HepG2 (cell line): ENCODE results near the gene ZNF844. TPM values are rescaled to one million over a fixed set of nuclear protein-coding genes. Genes with fewer than 3 reads are reported as not detected.
A peak's percentile ranks its signal among the peaks of the same experiment; 100 is the strongest.

Experiments
- ADNP ChIP-seq: sonication (generic); formaldehyde crosslinking; IDR thresholded peaks from 2 replicates; pipeline ENCODE4 v1.4.0; 2020; ENCODE audit warnings: missing genetic modification reagents
- ATF7-NPFF ChIP-seq: sonication (generic); formaldehyde crosslinking; IDR thresholded peaks from 2 replicates; pipeline ENCODE4 v1.8.1; 2023; ENCODE audit warnings: mild to moderate bottlenecking, low read depth, missing genetic modification reagents, moderate library complexity
- HES4 ChIP-seq: sonication (generic); formaldehyde crosslinking; IDR thresholded peaks from 2 replicates; pipeline ENCODE4 v1.9.0; 2021; ENCODE audit warnings: mild to moderate bottlenecking, missing genetic modification reagents, borderline replicate concordance
- JUNB ChIP-seq: sonication (generic); formaldehyde crosslinking; IDR thresholded peaks from 2 replicates; pipeline ENCODE4 v1.8.0; 2022; ENCODE audit warnings: missing genetic modification reagents, mild to moderate bottlenecking, borderline replicate concordance
- PHF21A ChIP-seq: sonication (generic); formaldehyde crosslinking; IDR thresholded peaks from 2 replicates; pipeline ENCODE4 v1.5.0; 2020; ENCODE audit warnings: mild to moderate bottlenecking, missing genetic modification reagents
- SPEN ChIP-seq: sonication (generic); formaldehyde crosslinking; IDR thresholded peaks from 2 replicates; pipeline ENCODE4 v1.5.1; 2020; ENCODE audit warnings: low read depth, mild to moderate bottlenecking, missing genetic modification reagents
- TARDBP ChIP-seq: sonication (generic); formaldehyde crosslinking; IDR thresholded peaks from 2 replicates; pipeline ENCODE4 v1.8.0; 2022; ENCODE audit warnings: mild to moderate bottlenecking, missing genetic modification reagents
- TBL1XR1 ChIP-seq: fragments of 150-350 bp; IDR thresholded peaks from 2 replicates; pipeline ENCODE4 v1.6.1; 2014; ENCODE audit warnings: borderline replicate concordance, low read length; ENCODE audit not compliant: partially characterized antibody
- ZFP1 ChIP-seq: IDR thresholded peaks from 2 replicates; pipeline ENCODE4 v1.6.1; 2016
- ZIK1 ChIP-seq: sonication (generic); formaldehyde crosslinking; IDR thresholded peaks from 2 replicates; pipeline ENCODE4 v1.5.0; 2020; ENCODE audit warnings: mild to moderate bottlenecking, low read depth, missing genetic modification reagents, borderline replicate concordance
- ZNF138 ChIP-seq: sonication (generic); formaldehyde crosslinking; IDR thresholded peaks from 2 replicates; pipeline ENCODE4 v1.5.0; 2020; ENCODE audit warnings: mild to moderate bottlenecking, low read depth, missing genetic modification reagents
- ZNF180 ChIP-seq: sonication (generic); formaldehyde crosslinking; IDR thresholded peaks from 2 replicates; pipeline ENCODE4 v1.4.0; 2020; ENCODE audit warnings: low read depth, missing genetic modification reagents, borderline replicate concordance
- ZNF224 ChIP-seq: sonication (generic); formaldehyde crosslinking; IDR thresholded peaks from 2 replicates; pipeline ENCODE4 v1.5.0; 2020; ENCODE audit warnings: mild to moderate bottlenecking, missing genetic modification reagents
- ZNF264 ChIP-seq: sonication (generic); formaldehyde crosslinking; IDR thresholded peaks from 2 replicates; pipeline ENCODE4 v1.4.0; 2020; ENCODE audit warnings: missing genetic modification reagents
- ZNF468 ChIP-seq: sonication (generic); formaldehyde crosslinking; IDR thresholded peaks from 2 replicates; pipeline ENCODE4 v1.8.0; 2022; ENCODE audit warnings: mild to moderate bottlenecking, moderate library complexity, missing genetic modification reagents
- ZNF672 ChIP-seq: sonication (generic); formaldehyde crosslinking; IDR thresholded peaks from 2 replicates; pipeline ENCODE4 v1.8.1; 2022; ENCODE audit warnings: missing genetic modification reagents
- ZNF737 ChIP-seq: sonication (generic); formaldehyde crosslinking; IDR thresholded peaks from 2 replicates; pipeline ENCODE4 v1.5.0; 2020; ENCODE audit warnings: missing genetic modification reagents, mild to moderate bottlenecking, borderline replicate concordance
- ZSCAN21 ChIP-seq: sonication (generic); formaldehyde crosslinking; IDR thresholded peaks from 2 replicates; pipeline ENCODE4 v1.8.0; 2022; ENCODE audit warnings: mild to moderate bottlenecking, missing genetic modification reagents, moderate library complexity, borderline replicate concordance
- ZSCAN22 ChIP-seq: sonication (generic); formaldehyde crosslinking; IDR thresholded peaks from 2 replicates; pipeline ENCODE4 v1.4.0; 2020; ENCODE audit warnings: mild to moderate bottlenecking, missing genetic modification reagents
- polyA plus RNA-seq, 8 experiments: library from polyadenylated mRNA; depleted of rRNA in 3 of 8; stranded (reverse) in 7 of 8; unstranded in 1 of 8; fragments of >200 nt; fragmentation: Illumina TruSeq in 4 of 8; extraction: Trizol in 4 of 8; gene quantifications; 2 replicates each; pipeline versions ENCODE4 v1.2.1 to v1.2.3, GENCODE V29; 2011 to 2016; ENCODE audit warnings: low read depth in 4 of 8, missing spikeins in 1 of 8, mixed read lengths in 1 of 8; ENCODE audit not compliant: insufficient read depth in 1 of 8
- total RNA-seq, 5 experiments: library from RNA; depleted of rRNA; stranded (reverse); fragments of >200 nt; fragmentation: Illumina TruSeq; extraction: Trizol; gene quantifications; 2 replicates each; pipeline ENCODE4 v1.2.3, GENCODE V29; 2016; ENCODE audit warnings: low read depth in 1 of 5
- TF ChIP-seq, protein P1 (sequence below): IDR thresholded peaks from 2 replicates; pipeline ENCODE4 v1.6.1; 2016; ENCODE audit warnings: mild to moderate bottlenecking
- TF ChIP-seq, protein P2 (sequence below): sonication (generic); formaldehyde crosslinking; IDR thresholded peaks from 2 replicates; pipeline ENCODE4 v1.4.0; 2020; ENCODE audit warnings: low read depth, mild to moderate bottlenecking, missing genetic modification reagents
- TF ChIP-seq, protein P3 (sequence below): sonication (generic); formaldehyde crosslinking; IDR thresholded peaks from 2 replicates; pipeline ENCODE4 v1.5.0; 2020; ENCODE audit warnings: mild to moderate bottlenecking, missing genetic modification reagents
- TF ChIP-seq, protein P4 (sequence below): sonication (generic); formaldehyde crosslinking; IDR thresholded peaks from 2 replicates; pipeline ENCODE4 v1.9.0; 2022; ENCODE audit warnings: missing genetic modification reagents, mild to moderate bottlenecking, borderline replicate concordance

Gene ZNF844
- total and polyA plus RNA-seq, 2 of the 13 experiments (the other 11 are each of a cell fraction or from before 2014, with no cell fraction given) = 1.0 to 3.2 TPM

DNA sequence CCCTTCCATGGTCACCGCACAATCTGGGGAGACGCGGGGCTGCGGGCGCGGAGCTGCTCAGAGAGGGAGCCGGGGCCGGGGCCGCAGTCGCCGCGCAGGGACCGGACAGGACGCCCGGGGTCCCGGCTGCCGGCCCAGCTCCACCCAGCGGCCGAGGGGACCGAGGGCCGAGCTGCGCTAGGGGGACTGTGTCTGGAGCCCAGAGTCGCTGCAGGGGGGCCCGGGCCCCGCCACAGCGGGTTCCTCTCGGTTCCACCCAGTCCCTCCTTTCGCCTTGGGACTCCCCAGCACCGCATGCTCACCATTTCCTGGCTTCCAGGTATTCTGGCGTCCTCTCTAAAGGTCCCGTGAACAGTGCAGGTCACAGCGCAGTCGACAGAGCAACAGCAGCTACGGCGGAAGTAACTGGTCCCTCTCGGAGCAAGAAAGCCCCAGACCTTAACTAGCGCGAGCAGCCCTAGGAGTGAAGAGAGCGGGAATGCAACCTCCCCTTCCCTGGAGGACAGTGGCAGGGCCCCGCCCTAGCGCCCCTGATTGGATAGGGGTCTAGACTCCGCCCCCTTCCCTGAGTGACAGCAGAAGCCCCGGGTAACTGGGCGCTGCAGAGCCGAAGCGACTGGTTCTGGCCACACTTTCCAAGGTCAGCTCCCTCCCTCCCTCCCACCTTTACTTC is 11.9 kb upstream of the ZNF844 start, which contains the start of gene ZNF878 (continued):
- TF ChIP-seq, protein P1, sequence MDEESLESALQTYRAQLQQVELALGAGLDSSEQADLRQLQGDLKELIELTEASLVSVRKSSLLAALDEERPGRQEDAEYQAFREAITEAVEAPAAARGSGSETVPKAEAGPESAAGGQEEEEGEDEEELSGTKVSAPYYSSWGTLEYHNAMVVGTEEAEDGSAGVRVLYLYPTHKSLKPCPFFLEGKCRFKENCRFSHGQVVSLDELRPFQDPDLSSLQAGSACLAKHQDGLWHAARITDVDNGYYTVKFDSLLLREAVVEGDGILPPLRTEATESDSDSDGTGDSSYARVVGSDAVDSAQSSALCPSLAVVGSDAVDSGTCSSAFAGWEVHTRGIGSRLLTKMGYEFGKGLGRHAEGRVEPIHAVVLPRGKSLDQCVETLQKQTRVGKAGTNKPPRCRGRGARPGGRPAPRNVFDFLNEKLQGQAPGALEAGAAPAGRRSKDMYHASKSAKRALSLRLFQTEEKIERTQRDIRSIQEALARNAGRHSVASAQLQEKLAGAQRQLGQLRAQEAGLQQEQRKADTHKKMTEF (CRISPR knock-in tag) = peak; percentile 56
- no peak for TF ChIP-seq ZNF468
- TF ChIP-seq ZNF138 (CRISPR knock-in tag) = peak; percentile 85; the same call in 1 of the 2 replicates
- no peak for TF ChIP-seq JUNB (CRISPR knock-in tag)
- TF ChIP-seq PHF21A (CRISPR knock-in tag) = peak; percentile 88
- TF ChIP-seq, protein P2, sequence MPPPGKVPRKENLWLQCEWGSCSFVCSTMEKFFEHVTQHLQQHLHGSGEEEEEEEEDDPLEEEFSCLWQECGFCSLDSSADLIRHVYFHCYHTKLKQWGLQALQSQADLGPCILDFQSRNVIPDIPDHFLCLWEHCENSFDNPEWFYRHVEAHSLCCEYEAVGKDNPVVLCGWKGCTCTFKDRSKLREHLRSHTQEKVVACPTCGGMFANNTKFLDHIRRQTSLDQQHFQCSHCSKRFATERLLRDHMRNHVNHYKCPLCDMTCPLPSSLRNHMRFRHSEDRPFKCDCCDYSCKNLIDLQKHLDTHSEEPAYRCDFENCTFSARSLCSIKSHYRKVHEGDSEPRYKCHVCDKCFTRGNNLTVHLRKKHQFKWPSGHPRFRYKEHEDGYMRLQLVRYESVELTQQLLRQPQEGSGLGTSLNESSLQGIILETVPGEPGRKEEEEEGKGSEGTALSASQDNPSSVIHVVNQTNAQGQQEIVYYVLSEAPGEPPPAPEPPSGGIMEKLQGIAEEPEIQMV (CRISPR knock-in tag) = peak; percentile 75; the same call in 1 of the 2 replicates
- peak; percentile 62; the same call in 1 of the 2 replicates for TF ChIP-seq ZIK1 (CRISPR knock-in tag)
- TF ChIP-seq ATF7-NPFF (CRISPR knock-in tag) = peak; percentile 69
- TF ChIP-seq HES4 (CRISPR knock-in tag) = peak; percentile 84
- TF ChIP-seq ZSCAN22 (CRISPR knock-in tag) = no peak
- TF ChIP-seq TBL1XR1 = peak; percentile 34
- TF ChIP-seq, protein P3, sequence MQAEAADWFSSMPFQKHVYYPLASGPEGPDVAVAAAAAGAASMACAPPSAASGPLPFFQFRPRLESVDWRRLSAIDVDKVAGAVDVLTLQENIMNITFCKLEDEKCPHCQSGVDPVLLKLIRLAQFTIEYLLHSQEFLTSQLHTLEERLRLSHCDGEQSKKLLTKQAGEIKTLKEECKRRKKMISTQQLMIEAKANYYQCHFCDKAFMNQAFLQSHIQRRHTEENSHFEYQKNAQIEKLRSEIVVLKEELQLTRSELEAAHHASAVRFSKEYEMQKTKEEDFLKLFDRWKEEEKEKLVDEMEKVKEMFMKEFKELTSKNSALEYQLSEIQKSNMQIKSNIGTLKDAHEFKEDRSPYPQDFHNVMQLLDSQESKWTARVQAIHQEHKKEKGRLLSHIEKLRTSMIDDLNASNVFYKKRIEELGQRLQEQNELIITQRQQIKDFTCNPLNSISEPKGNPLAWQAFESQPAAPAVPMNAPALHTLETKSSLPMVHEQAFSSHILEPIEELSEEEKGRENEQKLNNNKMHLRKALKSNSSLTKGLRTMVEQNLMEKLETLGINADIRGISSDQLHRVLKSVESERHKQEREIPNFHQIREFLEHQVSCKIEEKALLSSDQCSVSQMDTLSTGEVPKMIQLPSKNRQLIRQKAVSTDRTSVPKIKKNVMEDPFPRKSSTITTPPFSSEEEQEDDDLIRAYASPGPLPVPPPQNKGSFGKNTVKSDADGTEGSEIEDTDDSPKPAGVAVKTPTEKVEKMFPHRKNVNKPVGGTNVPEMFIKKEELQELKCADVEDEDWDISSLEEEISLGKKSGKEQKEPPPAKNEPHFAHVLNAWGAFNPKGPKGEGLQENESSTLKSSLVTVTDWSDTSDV = 0 out of 2 replicates have a peak, but pooled peaks have one; percentile 34
- TF ChIP-seq ZNF224 = peak; percentile 74; the same call in 1 of the 2 replicates
- no peak for TF ChIP-seq ZFP1
- peak; percentile 78 for TF ChIP-seq SPEN (CRISPR knock-in tag)
- no peak for TF ChIP-seq ZNF737
- TF ChIP-seq ZNF264 (CRISPR knock-in tag) = peak; percentile 48
- 0 out of 2 replicates have a peak, but pooled peaks have one; percentile 55 for TF ChIP-seq ZNF180 (CRISPR knock-in tag)
- TF ChIP-seq, protein P4, sequence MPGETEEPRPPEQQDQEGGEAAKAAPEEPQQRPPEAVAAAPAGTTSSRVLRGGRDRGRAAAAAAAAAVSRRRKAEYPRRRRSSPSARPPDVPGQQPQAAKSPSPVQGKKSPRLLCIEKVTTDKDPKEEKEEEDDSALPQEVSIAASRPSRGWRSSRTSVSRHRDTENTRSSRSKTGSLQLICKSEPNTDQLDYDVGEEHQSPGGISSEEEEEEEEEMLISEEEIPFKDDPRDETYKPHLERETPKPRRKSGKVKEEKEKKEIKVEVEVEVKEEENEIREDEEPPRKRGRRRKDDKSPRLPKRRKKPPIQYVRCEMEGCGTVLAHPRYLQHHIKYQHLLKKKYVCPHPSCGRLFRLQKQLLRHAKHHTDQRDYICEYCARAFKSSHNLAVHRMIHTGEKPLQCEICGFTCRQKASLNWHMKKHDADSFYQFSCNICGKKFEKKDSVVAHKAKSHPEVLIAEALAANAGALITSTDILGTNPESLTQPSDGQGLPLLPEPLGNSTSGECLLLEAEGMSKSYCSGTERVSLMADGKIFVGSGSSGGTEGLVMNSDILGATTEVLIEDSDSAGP (CRISPR knock-in tag) = peak; percentile 88
- TF ChIP-seq TARDBP = peak; percentile 81
- TF ChIP-seq ZNF672 (CRISPR knock-in tag) = no peak
- TF ChIP-seq ADNP = 0 out of 2 replicates have a peak, but pooled peaks have one; percentile 15
- no peak; the same call in 1 of the 2 replicates for TF ChIP-seq ZSCAN21 (CRISPR knock-in tag)
